GM12878 (cell line): ENCODE measurements around the gene TESPA1. TPM values are rescaled to one million over a fixed set of nuclear protein-coding genes. Genes with fewer than 3 reads are reported as not detected.

Experiments used
- ASH2L ChIP-seq: fragments of 300-600, 200-600 bp; sonication (generic); IDR thresholded peaks from 2 replicates; pipeline ENCODE4 v1.6.1; 2017; ENCODE audit warnings: low read depth, mild to moderate bottlenecking, borderline replicate concordance
- BMI1 ChIP-seq: fragments of 450-650 bp; IDR thresholded peaks from 2 replicates; pipeline ENCODE4 v1.6.1; 2016; ENCODE audit warnings: mild to moderate bottlenecking, moderate library complexity, borderline replicate concordance
- EZH2 ChIP-seq: IDR thresholded peaks from 2 replicates; pipeline ENCODE4 v1.6.1; 2012; ENCODE audit warnings: low read depth, mild to moderate bottlenecking, control low read depth, inconsistent platforms, low read length, borderline replicate concordance; ENCODE audit not compliant: control insufficient read depth
- FOXM1 ChIP-seq: IDR thresholded peaks from 2 replicates; pipeline ENCODE4 v1.6.1; 2012; ENCODE audit warnings: low read depth, mild to moderate bottlenecking, inconsistent platforms, low read length, moderate library complexity
- GATAD2B ChIP-seq: fragments of 450-650 bp; conservative IDR thresholded peaks from 2 replicates; pipeline ENCODE4 v1.6.1; 2017; ENCODE audit warnings: low read depth, mild to moderate bottlenecking, moderate library complexity
- IRF3 ChIP-seq: fragments of 450-650 bp; IDR thresholded peaks from 2 replicates; pipeline ENCODE4 v1.6.1; 2014; ENCODE audit warnings: mild to moderate bottlenecking
- MLLT1 ChIP-seq: fragments of 450-650 bp; IDR thresholded peaks from 2 replicates; pipeline ENCODE4 v1.6.1; 2016; ENCODE audit warnings: mild to moderate bottlenecking
- MYB ChIP-seq: fragments of 150-350 bp; IDR thresholded peaks from 2 replicates; pipeline ENCODE4 v1.6.1; 2014; ENCODE audit warnings: mild to moderate bottlenecking, low read depth, low read length, borderline replicate concordance
- MYC ChIP-seq: IDR thresholded peaks from 2 replicates; pipeline ENCODE4 v1.6.1; 2011; ENCODE audit warnings: mild to moderate bottlenecking, low read length, moderate library complexity, inconsistent platforms; ENCODE audit not compliant: insufficient read depth, insufficient replicate concordance, insufficient read length, severe bottlenecking
- POLR2A ChIP-seq: IDR thresholded peaks from 2 replicates; pipeline ENCODE4 v1.6.1; 2011; ENCODE audit warnings: low read depth, mild to moderate bottlenecking, low read length
- POLR2AphosphoS5 ChIP-seq: IDR thresholded peaks from 2 replicates; pipeline ENCODE4 v1.6.1; 2011; ENCODE audit warnings: mild to moderate bottlenecking, low read length, inconsistent platforms
- POU2F2 ChIP-seq: IDR thresholded peaks from 3 replicates; pipeline ENCODE4 v1.6.1; 2011; ENCODE audit warnings: low read depth, mild to moderate bottlenecking, low read length, borderline replicate concordance
- PRDM15 ChIP-seq: fragments of 450-650 bp; formaldehyde crosslinking; IDR thresholded peaks from 2 replicates; pipeline ENCODE4 v1.4.0; 2020; ENCODE audit warnings: mild to moderate bottlenecking, moderate library complexity
- RBBP5 ChIP-seq: fragments of 200-600 bp; sonication (generic); conservative IDR thresholded peaks from 2 replicates; pipeline ENCODE4 v1.6.1; 2016
- RCOR1 ChIP-seq: conservative IDR thresholded peaks from 2 replicates; pipeline ENCODE4 v1.6.1; 2012; ENCODE audit warnings: low read depth, low read length, improper control_type of control experiment
- SMAD1 ChIP-seq: fragments of 450-650 bp; IDR thresholded peaks from 2 replicates; pipeline ENCODE4 v1.6.1; 2018; ENCODE audit warnings: mild to moderate bottlenecking, low read depth; ENCODE audit not compliant: partially characterized antibody
- SP1 ChIP-seq: IDR thresholded peaks from one replicate; pipeline ENCODE4 v1.6.1; 2011; ENCODE audit warnings: low read depth, low read length
- SREBF2 ChIP-seq: IDR thresholded peaks from 2 replicates; pipeline ENCODE4 v1.6.1; 2012; ENCODE audit warnings: mild to moderate bottlenecking, low read length
- YY1 ChIP-seq: IDR thresholded peaks from 2 replicates; pipeline ENCODE4 v1.6.1; 2011; ENCODE audit warnings: low read depth, mild to moderate bottlenecking, low read length
- ZNF274 ChIP-seq: IDR thresholded peaks from one replicate; pipeline ENCODE4 v1.8.0; 2011; ENCODE audit not compliant: insufficient read length, insufficient read depth
- ZNF384 ChIP-seq: IDR thresholded peaks from 2 replicates; pipeline ENCODE4 v1.6.1; 2012; ENCODE audit warnings: low read depth, mild to moderate bottlenecking, low read length, improper control_type of control experiment, borderline replicate concordance
- polyA plus RNA-seq, 11 experiments: library from polyadenylated mRNA; depleted of rRNA in 4 of 11; unstranded in 6 of 11; stranded (reverse) in 5 of 11; fragments of >200 nt; fragmentation: Nextera tagmentation in 4 of 11; fragmentation: Illumina TruSeq in 1 of 11; extraction: Ambion mirVana in 4 of 11; extraction: Trizol in 1 of 11; gene quantifications; 1 replicate in 1 of 11; 2 replicates in 10 of 11; pipeline versions ENCODE4 v1.2.1 to v1.2.3, GENCODE V29; 2011 to 2016; ENCODE audit warnings: inconsistent platforms in 2 of 11, missing spikeins in 2 of 11, low read depth in 1 of 11
- total RNA-seq, 4 experiments: library from RNA; depleted of rRNA in 3 of 4; stranded (reverse); fragments of >200 nt in 3 of 4; fragmentation: Illumina TruSeq in 1 of 4; extraction: Trizol in 1 of 4; gene quantifications; 2 replicates each; pipeline versions ENCODE4 v1.2.1 to v1.2.3, GENCODE V29; 2013 to 2021

Gene TESPA1
- total and polyA plus RNA-seq, 10 of the 15 experiments (the other 5 are each of a cell fraction or from before 2014, with no cell fraction given), result 13.8 to 56.2 (median 23.9) TPM

- TF ChIP-seq PRDM15 (CRISPR knock-in tag), result no peak
- TF ChIP-seq SP1, result peak; percentile 59
- TF ChIP-seq FOXM1, result no peak; the same call in 1 of the 2 replicates
- no peak for TF ChIP-seq BMI1
- TF ChIP-seq MYB, result no peak
- no peak for TF ChIP-seq MYC
- TF ChIP-seq YY1, result peak; percentile 54; the same call in 1 of the 2 replicates
- peak; percentile 80; the same call in 1 of the 2 replicates for TF ChIP-seq MLLT1
- no peak for TF ChIP-seq ZNF274
- peak; percentile 97 for TF ChIP-seq POLR2AphosphoS5
- TF ChIP-seq SREBF2, result no peak
- no peak for TF ChIP-seq RBBP5
- no peak for TF ChIP-seq IRF3
- TF ChIP-seq ASH2L, result no peak
- TF ChIP-seq RCOR1, result no peak
- no peak for TF ChIP-seq EZH2
- peak; percentile 32; the same call in 1 of the 2 replicates for TF ChIP-seq GATAD2B
- TF ChIP-seq POLR2A, result peak; percentile 91
- peak; percentile 99 for TF ChIP-seq POU2F2
- TF ChIP-seq SMAD1, result peak; percentile 48
- peak; percentile 47; the same call in 1 of the 2 replicates for TF ChIP-seq ZNF384
These were observed at the start of gene TESPA1 (continued) for GRCh38 chr12:54984658-54985376.
